B cell (primary cell): Measurements from ENCODE around the gene RSPO4.

Experiments
- EZH2 ChIP-seq: IDR thresholded peaks from 2 replicates; pipeline ENCODE4 v1.6.1; 2012; ENCODE audit warnings: borderline replicate concordance, low read depth, mild to moderate bottlenecking, moderate library complexity, low read length; ENCODE audit not compliant: insufficient read depth, poor library complexity, severe bottlenecking
- TF ChIP-seq, protein P1 (sequence below): fragments of 200-600 bp; IDR thresholded peaks from one replicate; pipeline ENCODE4 v1.8.0; 2022; ENCODE audit warnings: antibody characterized with exemption, mild to moderate bottlenecking

DNA sequence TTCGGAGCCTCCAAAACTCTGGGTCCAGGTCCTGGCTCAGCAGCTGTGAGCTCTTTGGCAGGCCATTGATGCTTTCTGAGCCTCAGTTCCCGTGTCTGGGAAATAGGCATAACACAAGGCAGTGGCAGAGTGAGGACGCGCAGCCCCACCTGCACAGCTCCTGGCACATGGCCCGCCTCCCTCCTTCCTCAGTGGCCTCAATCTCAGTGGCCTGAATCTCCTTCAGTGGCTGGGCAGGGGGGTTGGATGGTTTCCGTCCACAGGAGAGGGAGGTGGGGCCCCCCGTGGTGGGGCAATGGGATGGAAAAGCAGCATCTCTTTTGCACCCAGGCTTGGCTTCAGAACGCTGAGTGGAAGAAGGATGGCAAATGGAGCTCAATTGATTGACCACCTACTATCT is 5.1 kb downstream of the RSPO4 start:
- TF ChIP-seq, protein P1, sequence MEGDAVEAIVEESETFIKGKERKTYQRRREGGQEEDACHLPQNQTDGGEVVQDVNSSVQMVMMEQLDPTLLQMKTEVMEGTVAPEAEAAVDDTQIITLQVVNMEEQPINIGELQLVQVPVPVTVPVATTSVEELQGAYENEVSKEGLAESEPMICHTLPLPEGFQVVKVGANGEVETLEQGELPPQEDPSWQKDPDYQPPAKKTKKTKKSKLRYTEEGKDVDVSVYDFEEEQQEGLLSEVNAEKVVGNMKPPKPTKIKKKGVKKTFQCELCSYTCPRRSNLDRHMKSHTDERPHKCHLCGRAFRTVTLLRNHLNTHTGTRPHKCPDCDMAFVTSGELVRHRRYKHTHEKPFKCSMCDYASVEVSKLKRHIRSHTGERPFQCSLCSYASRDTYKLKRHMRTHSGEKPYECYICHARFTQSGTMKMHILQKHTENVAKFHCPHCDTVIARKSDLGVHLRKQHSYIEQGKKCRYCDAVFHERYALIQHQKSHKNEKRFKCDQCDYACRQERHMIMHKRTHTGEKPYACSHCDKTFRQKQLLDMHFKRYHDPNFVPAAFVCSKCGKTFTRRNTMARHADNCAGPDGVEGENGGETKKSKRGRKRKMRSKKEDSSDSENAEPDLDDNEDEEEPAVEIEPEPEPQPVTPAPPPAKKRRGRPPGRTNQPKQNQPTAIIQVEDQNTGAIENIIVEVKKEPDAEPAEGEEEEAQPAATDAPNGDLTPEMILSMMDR, result no peak
- TF ChIP-seq EZH2, result no peak
